GM18502 (cell line): ENCODE results near the gene COA3.

Experiments used
- ATAC-seq: cut with Tn5 transposase; IDR thresholded peaks from one replicate; pipeline ENCODE4 v1.9.1; 2021; ENCODE audit warnings: mild to moderate bottlenecking; ENCODE audit not compliant: unreplicated experiment, poor library complexity

Gene COA3

DNA sequence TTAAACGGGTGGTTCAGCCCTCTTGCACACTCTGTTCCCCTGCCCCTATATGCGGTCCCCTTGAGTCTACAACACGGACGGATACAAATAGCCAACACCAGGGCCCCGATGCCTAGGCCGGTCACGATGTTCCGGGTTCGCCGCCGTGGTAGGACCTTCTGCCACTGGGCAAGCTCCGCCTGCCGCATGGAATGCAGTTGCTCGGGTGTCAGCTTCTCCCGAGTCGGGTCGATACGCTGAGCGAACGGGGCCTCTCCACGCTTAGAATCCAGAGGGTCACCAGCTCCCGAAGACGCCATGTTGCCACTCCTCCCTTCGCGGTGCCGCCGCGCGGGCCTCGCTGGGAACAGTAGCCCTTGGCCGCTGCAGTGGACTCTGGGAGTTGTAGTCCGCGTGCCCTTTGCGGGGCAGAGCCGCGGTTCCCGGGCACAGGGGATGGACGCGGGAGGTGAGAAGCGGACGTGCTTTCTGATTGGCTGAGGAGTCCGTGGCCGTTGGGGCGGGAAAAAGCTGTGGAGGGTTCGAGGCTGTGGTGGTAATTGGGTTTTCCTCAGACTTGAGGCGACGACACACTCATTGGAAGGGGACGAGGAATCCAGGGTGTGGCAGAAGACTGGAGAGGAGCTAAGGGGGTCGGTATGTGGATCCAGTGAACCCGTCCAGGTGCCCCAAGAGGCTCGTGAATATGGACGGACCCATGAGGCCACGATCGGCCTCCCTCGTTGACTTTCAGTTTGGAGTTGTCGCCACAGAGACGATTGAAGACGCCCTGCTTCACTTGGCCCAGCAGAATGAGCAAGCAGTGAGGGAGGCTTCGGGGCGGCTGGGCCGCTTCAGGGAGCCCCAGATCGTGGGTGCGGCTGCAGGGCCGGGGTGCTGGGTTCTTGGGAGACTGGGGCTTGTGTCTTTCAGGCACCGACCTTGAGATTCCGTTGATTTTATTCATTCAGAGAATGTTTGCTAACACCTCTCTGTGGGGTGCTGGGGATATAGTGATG lies at the start of gene COA3, which contains the start of gene CNTD1:
Gene COA3, minus strand, starts transcription at position 322 of the 998 bp plus-strand sequence. Its CDS starts 23 bp downstream, at position 299.
Gene CNTD1, plus strand, starts transcription at position 479 of the 998 bp plus-strand sequence. Its CDS starts 207 bp downstream, at position 686.
- ATAC-seq = peak; percentile 74

DNA sequence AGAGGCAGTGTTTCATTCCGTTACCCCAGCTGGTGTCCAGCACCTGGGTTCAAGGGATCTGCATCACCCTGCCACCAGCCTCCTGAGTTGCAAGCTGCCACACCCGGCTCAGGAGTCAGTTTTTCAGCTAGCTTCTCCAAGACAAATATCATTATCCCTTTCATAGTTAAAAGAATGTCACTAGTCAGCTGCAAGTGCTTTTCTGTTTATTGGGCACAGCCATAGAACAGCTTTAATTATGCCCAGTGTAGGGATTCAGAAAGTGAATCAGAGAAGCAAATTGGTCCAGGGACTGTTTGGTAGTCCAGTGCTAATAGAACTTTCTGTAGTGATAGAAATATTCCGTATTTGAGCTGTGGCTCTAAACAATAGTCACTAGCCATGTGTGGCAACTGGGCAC lies 49.6 kb upstream of the COA3 start:
- ATAC-seq = no peak

- no peak for ATAC-seq
Measured at GRCh38 chr17:42846594-42847280, 48.2 kb upstream of the COA3 start.

DNA sequence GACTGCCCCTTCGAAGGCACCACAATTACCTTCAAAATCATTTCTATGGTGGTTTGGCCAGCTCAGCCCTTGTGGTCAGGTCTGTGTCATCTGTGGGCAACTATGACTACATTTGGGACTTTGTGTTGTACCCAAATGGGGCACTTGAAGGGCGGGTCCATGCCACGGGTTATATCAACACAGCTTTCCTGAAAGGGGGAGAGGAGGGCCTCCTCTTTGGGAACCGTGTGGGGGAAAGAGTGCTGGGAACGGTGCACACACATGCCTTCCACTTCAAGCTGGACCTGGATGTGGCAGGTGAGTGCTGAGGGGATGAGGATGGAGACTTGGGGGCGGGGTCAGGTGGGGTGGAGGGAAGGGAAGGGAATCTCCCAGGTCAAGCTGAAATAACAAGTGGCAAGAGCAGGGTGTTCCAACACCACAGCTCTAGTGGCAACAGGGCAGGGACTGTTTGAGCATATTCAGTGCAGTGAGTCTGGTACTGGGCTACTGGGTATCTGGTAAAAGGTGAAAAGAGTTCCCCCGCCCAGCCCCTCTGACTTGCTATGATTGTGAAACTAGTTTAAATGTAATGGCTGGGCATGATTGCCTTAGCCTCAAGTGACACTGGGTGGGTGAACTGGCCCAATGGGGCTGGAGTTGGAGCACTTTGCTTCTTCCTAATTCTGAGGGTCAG lies 47.6 kb upstream of the COA3 start:
- no peak for ATAC-seq

GRCh38 chr17:42845556-42845917 lies 47.0 kb upstream of the COA3 start:
- no peak for ATAC-seq

- ATAC-seq = no peak
Measured at GRCh38 chr17:42844761-42845555, 46.5 kb upstream of the COA3 start.

DNA sequence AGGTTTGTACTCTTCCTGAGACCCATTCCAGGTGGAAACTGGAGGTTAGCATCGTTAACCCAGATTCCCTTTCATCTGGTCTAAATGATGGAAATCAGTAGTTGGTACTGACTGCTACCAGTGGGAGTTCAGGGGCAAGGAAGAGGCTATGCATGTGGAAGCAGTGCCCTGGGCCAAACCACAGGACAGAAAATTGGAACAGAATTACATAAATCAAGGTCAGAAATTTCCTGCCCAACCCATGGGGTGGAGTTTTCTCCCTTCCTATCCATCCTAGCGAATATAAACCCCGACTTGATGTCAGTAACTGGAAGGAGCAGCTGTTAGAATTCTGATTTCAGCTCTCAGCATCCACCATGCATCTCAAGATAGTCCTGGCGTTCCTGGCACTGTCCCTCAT lies 45.8 kb upstream of the COA3 start, which contains the start of gene AOC2:
Gene AOC2, plus strand, starts transcription at position 310 of the 400 bp plus-strand sequence. Its CDS starts 47 bp downstream, at position 357.
- ATAC-seq = no peak

DNA sequence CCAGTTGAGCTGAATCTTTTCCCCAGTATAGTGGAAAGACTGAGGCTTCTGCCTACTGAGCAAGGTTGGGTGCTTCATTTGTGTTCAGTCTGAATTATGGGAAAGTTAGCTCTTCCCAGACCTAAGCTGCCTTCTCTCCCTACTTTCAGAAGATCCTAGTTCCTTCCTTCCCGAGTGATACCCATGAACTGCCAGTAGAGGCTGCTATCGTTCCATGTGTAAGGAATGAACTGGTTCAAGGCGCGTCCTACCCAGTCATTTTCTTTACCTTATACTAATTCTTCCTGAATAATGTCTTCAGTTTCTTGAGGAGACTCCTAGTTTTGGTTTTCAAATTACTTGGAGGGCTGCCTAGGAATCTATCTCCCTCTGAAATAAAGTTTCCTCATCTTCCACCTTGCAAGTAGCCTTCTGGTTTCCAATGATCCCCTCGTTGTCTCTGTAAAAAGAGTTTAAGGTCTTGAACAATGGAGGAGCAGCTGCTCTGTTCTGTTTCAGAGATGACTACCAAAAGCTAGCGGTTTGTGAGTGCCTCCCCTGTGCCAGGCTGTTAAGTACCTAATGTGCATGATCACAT lies 44.9 kb upstream of the COA3 start:
- ATAC-seq = no peak

- ATAC-seq = no peak
Measured at GRCh38 chr17:42841975-42842685, 43.6 kb upstream of the COA3 start.

DNA sequence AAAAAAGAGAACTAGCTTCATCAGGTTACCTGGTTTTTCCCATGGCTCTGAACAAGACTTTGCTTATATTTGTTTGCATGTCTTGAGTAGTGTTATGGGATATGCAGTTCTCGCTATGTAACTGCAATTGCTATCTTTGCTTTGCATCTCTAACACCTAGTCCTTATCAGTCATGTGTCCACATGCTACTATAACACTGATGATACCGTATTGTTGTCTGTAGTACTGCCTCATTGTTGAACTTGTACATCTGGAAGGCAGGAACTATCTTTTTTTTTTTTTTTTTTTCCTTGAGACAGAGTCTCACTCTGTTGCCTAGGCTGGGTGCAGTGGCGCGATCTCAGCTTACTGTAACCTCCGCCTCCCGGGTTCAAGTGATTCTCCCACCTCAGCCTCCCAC lies 37.2 kb upstream of the COA3 start:
- ATAC-seq = no peak

DNA sequence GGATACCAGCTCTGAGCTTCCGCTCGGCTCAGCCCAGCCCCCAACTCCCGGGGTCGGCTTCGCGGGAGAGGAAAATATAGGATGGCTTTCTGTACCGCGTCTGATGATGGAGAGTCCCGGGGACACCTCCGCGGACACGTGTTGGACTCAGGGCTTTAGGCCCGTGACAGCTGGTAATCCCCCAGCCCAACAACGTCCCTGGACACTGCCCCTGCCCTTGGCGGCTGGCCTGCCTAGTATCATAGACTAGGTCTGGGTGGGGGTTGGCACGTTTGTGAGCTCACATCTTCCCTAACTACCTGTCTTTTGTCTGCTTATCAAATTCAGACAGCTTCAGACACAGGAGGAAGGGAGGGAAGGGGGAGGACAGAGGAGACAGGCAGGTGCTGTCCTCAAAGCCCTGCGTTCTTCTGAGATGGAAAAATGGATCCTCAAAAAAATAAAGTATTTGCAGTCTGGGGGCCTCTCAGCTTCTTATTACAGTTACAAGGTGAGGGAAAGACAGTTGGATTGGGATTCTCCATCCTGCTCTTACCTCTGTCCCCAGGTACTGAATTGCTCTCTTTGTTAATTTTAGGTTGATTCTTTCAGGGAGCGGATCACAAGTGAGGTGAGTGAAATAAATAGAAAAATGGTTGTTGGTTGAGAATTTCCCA lies 35.4 kb upstream of the COA3 start:
- ATAC-seq = peak; percentile 15

GRCh38 chr17:42832934-42833766 lies 34.6 kb upstream of the COA3 start, which contains the start of gene PSME3:
PSME3 (plus strand) TSS chr17:42833397; CDS start chr17:42833632, 235 bp downstream.
- ATAC-seq = peak; percentile 88

GRCh38 chr17:42832213-42832933 lies 33.9 kb upstream of the COA3 start:
- ATAC-seq = peak; percentile 5

- ATAC-seq = no peak
Measured at GRCh38 chr17:42830971-42831370, 32.5 kb upstream of the COA3 start.

- no peak for ATAC-seq
Measured at GRCh38 chr17:42827472-42827871, 29.0 kb upstream of the COA3 start.

GRCh38 chr17:42821176-42821575 lies 22.7 kb upstream of the COA3 start:
- no peak for ATAC-seq
